GM13976 (cell line): Measurements from ENCODE around the gene N4BP3.

ENCODE experiments used
- DNase-seq: peaks from one replicate; pipeline ENCODE4 v3.0.0; 2012; ENCODE audit warnings: low spot score
- CTCF ChIP-seq: IDR thresholded peaks from 2 replicates; pipeline ENCODE4 v1.5.1; 2012; ENCODE audit warnings: borderline replicate concordance, mild to moderate bottlenecking; ENCODE audit not compliant: insufficient read depth; ENCODE audit errors: extremely low read depth, missing control alignments, control extremely low read depth
- in situ Hi-C: fragments of 300-500 bp; cut with MboI; formaldehyde crosslinking; loops from one replicate; pipeline ENCODE4 v1.12.0; 2022; ENCODE audit warnings: low sequenced_read_pairs, mixed read lengths, inconsistent platforms; ENCODE audit not compliant: unreplicated experiment

Gene N4BP3

GRCh38 chr5:178165581-178165980 is 52.2 kb downstream of the N4BP3 start:
- TF ChIP-seq CTCF, result no peak
- in situ Hi-C loops, result no loop called here
- no peak for DNase-seq

GRCh38 chr5:178170455-178170854 is 57.1 kb downstream of the N4BP3 start:
- DNase-seq, result no peak
- in situ Hi-C loops, result no loop called here
- no peak for TF ChIP-seq CTCF

- DNase-seq, result no peak
- no peak for TF ChIP-seq CTCF
Observed at GRCh38 chr5:178174456-178174855, 61.1 kb downstream of the N4BP3 start.

More at GRCh38 chr5:178174456-178174855, 61.1 kb downstream of the N4BP3 start:
- in situ Hi-C loops, result no loop called here
